Vagina (tissue), 2 donors: ENCODE data around the gene PI3. TPM values are rescaled to one million over a fixed set of nuclear protein-coding genes. Genes with fewer than 3 reads are reported as not detected.

Source experiments
- DNase-seq, 2 donors: peaks; one replicate each; pipeline ENCODE4 v3.0.0-alpha.2; 2017; ENCODE audit errors: extremely low spot score in 2 of 2
- H3K27ac ChIP-seq: fragments of 200-600 bp; sonication (generic); one replicate; pipeline ENCODE4 v1.5.1; 2019
- H3K27me3 ChIP-seq: fragments of 200-600 bp; sonication (generic); one replicate; pipeline ENCODE4 v1.5.1; 2019
- H3K36me3 ChIP-seq, 2 donors: fragments of 200-600 bp; sonication (generic); one replicate each; pipeline ENCODE4 v1.5.1; 2017 to 2019
- H3K4me1 ChIP-seq: fragments of 200-600 bp; sonication (generic); one replicate; pipeline ENCODE4 v1.5.1; 2019
- H3K4me3 ChIP-seq, 2 donors: fragments of 200-600 bp; sonication (generic); 1 replicate in 1 of 2; 2 replicates in 1 of 2; pipeline ENCODE4 v1.5.1; 2016 to 2019
- H3K9me3 ChIP-seq: fragments of 200-600 bp; sonication (generic); one replicate; pipeline ENCODE4 v1.5.1; 2019
- POLR2A ChIP-seq, 2 donors: fragments of 450-650 bp; IDR thresholded peaks; one replicate each; pipeline ENCODE4 v1.6.1; 2017; ENCODE audit warnings: antibody characterized with exemption in 2 of 2, mild to moderate bottlenecking in 2 of 2, moderate library complexity in 2 of 2
- POLR2AphosphoS5 ChIP-seq, 2 donors: sonication (generic); formaldehyde crosslinking; IDR thresholded peaks; one replicate each; pipeline ENCODE4 v1.9.0; 2017; ENCODE audit warnings: antibody characterized with exemption in 2 of 2, mild to moderate bottlenecking in 2 of 2, low read depth in 1 of 2; ENCODE audit not compliant: insufficient read depth in 1 of 2
- intact Hi-C: fragments of 100-400 bp; cut with DNase I; formaldehyde crosslinking; loops from one replicate; pipeline ENCODE4 v1.15.1; 2023
- total RNA-seq: library from RNA; depleted of rRNA; stranded (reverse); fragments of >200 nt; gene quantifications from one replicate; pipeline ENCODE4 v1.2.3, GENCODE V29; 2016
- TF ChIP-seq, protein P1 (sequence below), 3 experiments: fragments of 450-650 bp in 2 of 3; fragments of 200-600 bp in 1 of 3; sonication (generic) in 1 of 3; IDR thresholded peaks; one replicate each; pipeline ENCODE4 v1.5.1; 2017 to 2019; ENCODE audit warnings: antibody characterized with exemption in 3 of 3, mild to moderate bottlenecking in 2 of 3, moderate library complexity in 2 of 3

The PI3 gene
- total RNA-seq, 1 donor from 2014 or later = 234 TPM

DNA sequence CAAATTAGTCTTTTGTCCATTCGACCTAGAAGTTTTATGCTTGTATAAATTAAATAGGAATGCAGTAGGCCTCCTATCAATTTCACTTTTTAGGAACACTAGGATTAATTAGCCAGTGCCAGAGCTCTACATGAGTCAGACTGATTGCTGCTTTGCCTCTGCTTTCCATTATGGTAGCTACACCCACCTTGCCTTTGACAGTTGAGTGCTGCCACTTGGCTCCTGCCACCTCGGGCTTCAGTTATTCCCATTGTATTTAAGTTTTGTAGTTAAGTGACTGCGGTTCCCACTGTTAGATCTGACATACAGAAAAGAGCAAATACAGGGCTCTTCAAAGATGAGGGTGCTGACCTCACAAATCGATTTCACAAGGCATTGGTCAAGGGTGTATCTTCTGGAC is 33.9 kb upstream of the PI3 start:
- H3K36me3 ChIP-seq = no peaks in the 10 kb centered on the region
- H3K4me1 ChIP-seq = no peaks in the 10 kb centered on the region
- DNase-seq = no peak
- no peak overlapping the region for H3K27ac ChIP-seq
- H3K4me3 ChIP-seq = no peak overlapping the region
- H3K9me3 ChIP-seq = no peaks in the 10 kb centered on the region
- TF ChIP-seq, protein P1, sequence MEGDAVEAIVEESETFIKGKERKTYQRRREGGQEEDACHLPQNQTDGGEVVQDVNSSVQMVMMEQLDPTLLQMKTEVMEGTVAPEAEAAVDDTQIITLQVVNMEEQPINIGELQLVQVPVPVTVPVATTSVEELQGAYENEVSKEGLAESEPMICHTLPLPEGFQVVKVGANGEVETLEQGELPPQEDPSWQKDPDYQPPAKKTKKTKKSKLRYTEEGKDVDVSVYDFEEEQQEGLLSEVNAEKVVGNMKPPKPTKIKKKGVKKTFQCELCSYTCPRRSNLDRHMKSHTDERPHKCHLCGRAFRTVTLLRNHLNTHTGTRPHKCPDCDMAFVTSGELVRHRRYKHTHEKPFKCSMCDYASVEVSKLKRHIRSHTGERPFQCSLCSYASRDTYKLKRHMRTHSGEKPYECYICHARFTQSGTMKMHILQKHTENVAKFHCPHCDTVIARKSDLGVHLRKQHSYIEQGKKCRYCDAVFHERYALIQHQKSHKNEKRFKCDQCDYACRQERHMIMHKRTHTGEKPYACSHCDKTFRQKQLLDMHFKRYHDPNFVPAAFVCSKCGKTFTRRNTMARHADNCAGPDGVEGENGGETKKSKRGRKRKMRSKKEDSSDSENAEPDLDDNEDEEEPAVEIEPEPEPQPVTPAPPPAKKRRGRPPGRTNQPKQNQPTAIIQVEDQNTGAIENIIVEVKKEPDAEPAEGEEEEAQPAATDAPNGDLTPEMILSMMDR (IDR thresholded peaks at IDR 0.05) = no peak
- TF ChIP-seq POLR2AphosphoS5 (IDR thresholded peaks at IDR 0.05; ENCODE audit: insufficient read depth in 1 of 2, low read depth in 1 of 2) (no peak), POLR2A (IDR thresholded peaks at IDR 0.05) (no peak)
- intact Hi-C loops = no loop called here
- H3K27me3 ChIP-seq = no peaks in the 10 kb centered on the region

DNA sequence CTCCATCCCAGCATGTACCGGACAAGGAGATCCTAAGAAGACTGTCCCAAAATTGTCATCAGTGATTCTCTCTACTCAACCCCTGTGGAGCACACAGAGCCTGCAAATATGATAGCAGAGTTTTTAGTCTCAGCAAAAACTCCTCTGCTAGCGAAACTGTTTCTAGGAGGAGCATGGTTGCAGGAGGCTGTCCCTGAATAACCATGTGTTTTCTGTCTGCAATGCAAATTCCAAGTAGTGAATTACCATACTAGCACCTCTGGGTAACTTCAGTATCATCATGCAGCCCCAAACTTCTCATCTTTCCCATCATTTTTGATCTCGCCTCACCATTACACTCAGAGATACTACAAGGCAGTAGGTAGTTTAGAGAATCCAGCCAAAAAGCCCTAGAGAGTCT is 25.6 kb upstream of the PI3 start:
- no peaks in the 10 kb centered on the region for H3K27me3 ChIP-seq
- no peak for DNase-seq

DNA sequence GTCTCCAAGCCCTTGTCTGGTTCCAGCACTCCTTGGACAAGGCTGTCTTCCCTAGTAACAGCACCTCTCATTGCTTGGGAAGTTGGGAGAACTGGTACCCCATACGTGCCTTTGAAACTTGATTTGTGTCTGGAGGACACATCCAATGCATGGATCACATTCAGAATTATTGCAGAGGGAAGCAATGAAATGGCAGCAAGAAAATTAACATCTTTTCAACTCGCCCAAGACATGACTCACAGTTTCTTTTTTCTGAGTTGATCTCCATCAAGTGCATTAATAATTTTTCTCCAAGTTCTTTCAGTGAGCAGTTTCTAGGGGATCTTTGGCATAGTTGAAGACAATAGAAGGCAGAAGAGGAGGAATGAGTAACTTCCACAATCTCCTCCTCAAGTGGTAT is 22.3 kb upstream of the PI3 start:
- no peak overlapping the region for H3K4me3 ChIP-seq
- no peaks in the 10 kb centered on the region for H3K27me3 ChIP-seq
- H3K27ac ChIP-seq = no peak overlapping the region
- H3K4me1 ChIP-seq = peaks cover 3% of the 10 kb centered on the region
- intact Hi-C loops = no loop called here
- no peaks in the 10 kb centered on the region for H3K9me3 ChIP-seq
- no peaks in the 10 kb centered on the region for H3K36me3 ChIP-seq
- no peak for DNase-seq
- TF ChIP-seq, protein P1 (IDR thresholded peaks at IDR 0.05) = no peak
- TF ChIP-seq POLR2A (IDR thresholded peaks at IDR 0.05) (no peak), POLR2AphosphoS5 (IDR thresholded peaks at IDR 0.05; ENCODE audit: insufficient read depth in 1 of 2, low read depth in 1 of 2) (no peak)

More for the DNA sequence above, 25.6 kb upstream of the PI3 start:
- H3K4me1 ChIP-seq = no peaks in the 10 kb centered on the region
- intact Hi-C loops = no loop called here
- TF ChIP-seq POLR2AphosphoS5 (IDR thresholded peaks at IDR 0.05; ENCODE audit: insufficient read depth in 1 of 2, low read depth in 1 of 2) (no peak), POLR2A (IDR thresholded peaks at IDR 0.05) (no peak)
- TF ChIP-seq, protein P1 (IDR thresholded peaks at IDR 0.05) = no peak
- no peak overlapping the region for H3K4me3 ChIP-seq
- H3K9me3 ChIP-seq = no peaks in the 10 kb centered on the region
- no peaks in the 10 kb centered on the region for H3K36me3 ChIP-seq
- no peak overlapping the region for H3K27ac ChIP-seq

DNA sequence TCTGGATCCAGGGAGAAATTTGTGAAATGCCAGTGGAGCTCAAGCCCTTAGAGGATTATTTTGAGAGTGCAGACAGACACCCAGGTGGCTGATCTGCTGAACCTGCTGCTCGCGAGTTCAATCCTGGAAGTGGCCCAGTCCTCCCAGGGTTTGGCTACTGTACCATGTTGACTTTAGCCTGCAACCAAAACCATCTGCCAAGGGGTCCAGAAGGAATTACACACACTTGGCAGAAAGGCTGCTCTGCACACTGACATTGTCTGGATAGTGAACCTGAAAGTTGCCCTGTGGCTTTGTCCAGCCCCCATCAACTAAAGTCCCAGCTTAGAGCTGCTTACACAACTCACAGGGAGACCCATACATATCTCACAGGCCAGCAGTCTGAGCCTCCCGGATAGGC is 21.6 kb upstream of the PI3 start:
- Histone ChIP-seq H3K4me1 (peaks cover 6% of the 10 kb centered on the region), H3K27me3 (no peaks in the 10 kb centered on the region), H3K27ac (no peak overlapping the region), H3K36me3 (no peaks in the 10 kb centered on the region), H3K9me3 (no peaks in the 10 kb centered on the region), H3K4me3 (no peak overlapping the region)
- intact Hi-C loops = no loop called here
- DNase-seq = no peak
- TF ChIP-seq POLR2AphosphoS5 (IDR thresholded peaks at IDR 0.05; ENCODE audit: insufficient read depth in 1 of 2, low read depth in 1 of 2) = no peak
- no peak for TF ChIP-seq POLR2A (IDR thresholded peaks at IDR 0.05)
- TF ChIP-seq, protein P1 (IDR thresholded peaks at IDR 0.05) = no peak

DNA sequence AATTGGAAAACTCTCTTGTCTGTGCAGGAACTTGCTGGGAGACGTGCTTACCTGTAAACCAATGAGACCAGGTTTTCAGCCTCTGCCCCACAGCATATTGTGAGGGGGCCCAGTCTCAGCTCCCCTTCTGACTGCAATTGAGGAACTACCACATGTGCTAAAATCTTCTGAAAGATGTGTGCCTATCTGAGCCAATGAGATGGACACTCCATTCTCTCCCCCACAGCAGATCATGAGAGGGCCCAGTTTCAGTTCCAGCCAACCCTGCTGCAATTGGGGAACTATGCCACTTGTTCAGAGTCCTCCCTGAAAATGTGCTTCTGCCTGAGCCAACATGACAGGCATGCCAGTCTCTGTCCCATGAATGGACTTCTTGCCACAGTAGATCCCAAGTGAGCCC is 20.9 kb upstream of the PI3 start:
- Histone ChIP-seq H3K27ac (no peak overlapping the region), H3K4me1 (peaks cover 6% of the 10 kb centered on the region), H3K27me3 (no peaks in the 10 kb centered on the region), H3K4me3 (no peak overlapping the region), H3K9me3 (no peaks in the 10 kb centered on the region), H3K36me3 (no peaks in the 10 kb centered on the region)
- TF ChIP-seq POLR2AphosphoS5 (IDR thresholded peaks at IDR 0.05; ENCODE audit: insufficient read depth in 1 of 2, low read depth in 1 of 2) = no peak
- TF ChIP-seq, protein P1 (IDR thresholded peaks at IDR 0.05) = no peak
- DNase-seq = no peak
- intact Hi-C loops = no loop called here
